Neural cell (in vitro differentiated cells): ENCODE measurements around the gene XKR3. TPM values are rescaled to one million over a fixed set of nuclear protein-coding genes. Genes with fewer than 3 reads are reported as not detected.

Experiments used
- H2AFZ ChIP-seq: fragments of 200-600, 300-800 bp; sonication (generic), shearing (Covaris generic); 2 replicates; pipeline ENCODE4 v1.6.0; 2014; ENCODE audit warnings: low read depth, mild to moderate bottlenecking, antibody characterized with exemption, low read length, moderate library complexity
- H3F3A ChIP-seq: fragments of 200-600 bp; shearing (Covaris generic); 2 replicates; pipeline ENCODE4 v1.6.1; 2016; ENCODE audit warnings: mild to moderate bottlenecking, moderate library complexity, mixed read lengths, antibody characterized with exemption, low read length; ENCODE audit not compliant: insufficient read depth, poor library complexity, severe bottlenecking
- H3K27ac ChIP-seq: fragments of 200-600, 300-800 bp; sonication (generic), shearing (Covaris generic); 2 replicates; pipeline ENCODE4 v1.5.1; 2014; ENCODE audit warnings: mild to moderate bottlenecking, low read length, moderate library complexity
- H3K27me3 ChIP-seq: fragments of 300-800, 200-600 bp; sonication (generic), shearing (Covaris generic); 2 replicates; pipeline ENCODE4 v1.6.0; 2014; ENCODE audit warnings: mild to moderate bottlenecking, low read depth, low read length, moderate library complexity; ENCODE audit not compliant: insufficient read depth
- H3K36me3 ChIP-seq: fragments of 300-800, 200-600 bp; sonication (generic), shearing (Covaris generic); 2 replicates; pipeline ENCODE4 v1.5.1; 2014; ENCODE audit warnings: mild to moderate bottlenecking, antibody characterized with exemption, low read length, moderate library complexity; ENCODE audit not compliant: insufficient read depth
- H3K4me2 ChIP-seq: fragments of 300-800, 200-600 bp; sonication (generic), shearing (Covaris generic); 2 replicates; pipeline ENCODE4 v1.6.0; 2014; ENCODE audit warnings: mild to moderate bottlenecking, low read length
- H3K4me3 ChIP-seq: fragments of 300-800, 200-600 bp; sonication (generic), shearing (Covaris generic); 2 replicates; pipeline ENCODE4 v1.5.1; 2014; ENCODE audit warnings: mild to moderate bottlenecking, low read length, moderate library complexity
- H3K79me2 ChIP-seq: fragments of 200-600 bp; shearing (Covaris generic); replicated peaks from 2 replicates; pipeline ENCODE4 v1.6.0; 2014; ENCODE audit warnings: mild to moderate bottlenecking, low read length, moderate library complexity; ENCODE audit not compliant: insufficient read depth
- H3K9ac ChIP-seq: fragments of 300-800, 200-600 bp; sonication (generic), shearing (Covaris generic); 2 replicates; pipeline ENCODE4 v1.6.1; 2016; ENCODE audit warnings: mild to moderate bottlenecking, low read length, mixed read lengths
- H3K9me2 ChIP-seq: fragments of 200-600 bp; shearing (Covaris generic); 2 replicates; pipeline ENCODE4 v1.6.1; 2016; ENCODE audit warnings: mild to moderate bottlenecking, low read length, mixed read lengths; ENCODE audit not compliant: insufficient read depth
- H3K9me3 ChIP-seq: fragments of 200-600, 300-800 bp; sonication (generic), shearing (Covaris generic); 2 replicates; pipeline ENCODE4 v1.6.1; 2016; ENCODE audit warnings: mild to moderate bottlenecking, mixed run types, low read length, moderate library complexity, mixed read lengths
- H4K20me1 ChIP-seq: fragments of 200-600 bp; shearing (Covaris generic); 2 replicates; pipeline ENCODE4 v1.6.1; 2016; ENCODE audit warnings: mild to moderate bottlenecking, mixed run types; ENCODE audit not compliant: insufficient read depth
- EP300 ChIP-seq: fragments of 450-650 bp; conservative IDR thresholded peaks from 2 replicates; pipeline ENCODE4 v1.6.1; 2014; ENCODE audit warnings: antibody characterized with exemption, mild to moderate bottlenecking, moderate library complexity; ENCODE audit not compliant: poor library complexity, severe bottlenecking
- EZH2 ChIP-seq: fragments of 200-600, 300-800 bp; shearing (Covaris generic), sonication (generic); IDR thresholded peaks from 2 replicates; pipeline ENCODE4 v1.6.1; 2014; ENCODE audit warnings: antibody characterized with exemption, low read length, borderline replicate concordance, mild to moderate bottlenecking; ENCODE audit not compliant: insufficient read depth, poor library complexity, severe bottlenecking
- MXI1 ChIP-seq: fragments of 450-650 bp; conservative IDR thresholded peaks from 2 replicates; pipeline ENCODE4 v1.6.1; 2014; ENCODE audit warnings: antibody characterized with exemption, mild to moderate bottlenecking; ENCODE audit not compliant: poor library complexity, severe bottlenecking
- POLR2AphosphoS5 ChIP-seq: IDR thresholded peaks from 2 replicates; pipeline ENCODE4 v1.6.1; 2012
- RAD21 ChIP-seq: fragments of 450-650 bp; conservative IDR thresholded peaks from 2 replicates; pipeline ENCODE4 v1.6.1; 2014; ENCODE audit warnings: antibody characterized with exemption, mild to moderate bottlenecking, moderate library complexity
- SMC3 ChIP-seq: fragments of 450-650 bp; conservative IDR thresholded peaks from 2 replicates; pipeline ENCODE4 v1.6.1; 2014; ENCODE audit warnings: antibody characterized with exemption, mild to moderate bottlenecking, moderate library complexity; ENCODE audit not compliant: poor library complexity
- TAF1 ChIP-seq: IDR thresholded peaks from 2 replicates; pipeline ENCODE4 v1.6.1; 2012; ENCODE audit warnings: low read depth
- polyA plus RNA-seq: library from polyadenylated mRNA; depleted of rRNA; stranded (reverse); fragments of >200 nt; gene quantifications from 2 replicates; pipeline ENCODE4 v1.2.3, GENCODE V29; 2014
- TF ChIP-seq, protein P1 (sequence below): IDR thresholded peaks from 2 replicates; pipeline ENCODE4 v1.6.1; 2012; ENCODE audit warnings: borderline replicate concordance
- TF ChIP-seq, protein P2 (sequence below): fragments of 450-650 bp; IDR thresholded peaks from 2 replicates; pipeline ENCODE4 v1.5.1; 2014; ENCODE audit warnings: antibody characterized with exemption, mild to moderate bottlenecking, moderate library complexity; ENCODE audit not compliant: poor library complexity, severe bottlenecking

Gene XKR3
- polyA plus RNA-seq, 1 donor from 2014 or later, result not detected

DNA sequence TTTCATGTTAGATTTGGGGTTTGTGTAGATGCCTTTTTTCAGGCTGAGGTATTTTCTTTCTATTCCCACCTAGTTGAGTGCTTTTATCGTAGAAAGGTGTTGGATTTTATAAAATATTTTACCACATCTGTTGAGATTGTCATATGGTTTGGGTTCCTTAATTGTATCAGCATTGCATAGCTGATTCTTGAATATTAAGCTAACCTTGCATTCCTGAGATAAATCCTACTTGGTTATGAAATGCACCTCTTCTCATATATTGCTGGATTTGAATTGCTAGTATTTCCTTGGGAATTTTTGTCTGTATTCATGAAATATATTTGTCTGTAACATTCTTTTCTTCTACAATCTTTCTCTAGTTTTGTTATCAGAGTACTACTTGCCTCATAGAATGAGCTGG lies 10.1 kb downstream of the XKR3 start:
- no peaks in the 10 kb centered on the region for H3K36me3 ChIP-seq
- no peak overlapping the region for H3K9ac ChIP-seq
- H3K4me2 ChIP-seq, result no peak overlapping the region
- no peaks in the 10 kb centered on the region for H4K20me1 ChIP-seq
- H3K4me3 ChIP-seq, result no peak overlapping the region
- no peak overlapping the region for H2AFZ ChIP-seq
- TF ChIP-seq, protein P1, sequence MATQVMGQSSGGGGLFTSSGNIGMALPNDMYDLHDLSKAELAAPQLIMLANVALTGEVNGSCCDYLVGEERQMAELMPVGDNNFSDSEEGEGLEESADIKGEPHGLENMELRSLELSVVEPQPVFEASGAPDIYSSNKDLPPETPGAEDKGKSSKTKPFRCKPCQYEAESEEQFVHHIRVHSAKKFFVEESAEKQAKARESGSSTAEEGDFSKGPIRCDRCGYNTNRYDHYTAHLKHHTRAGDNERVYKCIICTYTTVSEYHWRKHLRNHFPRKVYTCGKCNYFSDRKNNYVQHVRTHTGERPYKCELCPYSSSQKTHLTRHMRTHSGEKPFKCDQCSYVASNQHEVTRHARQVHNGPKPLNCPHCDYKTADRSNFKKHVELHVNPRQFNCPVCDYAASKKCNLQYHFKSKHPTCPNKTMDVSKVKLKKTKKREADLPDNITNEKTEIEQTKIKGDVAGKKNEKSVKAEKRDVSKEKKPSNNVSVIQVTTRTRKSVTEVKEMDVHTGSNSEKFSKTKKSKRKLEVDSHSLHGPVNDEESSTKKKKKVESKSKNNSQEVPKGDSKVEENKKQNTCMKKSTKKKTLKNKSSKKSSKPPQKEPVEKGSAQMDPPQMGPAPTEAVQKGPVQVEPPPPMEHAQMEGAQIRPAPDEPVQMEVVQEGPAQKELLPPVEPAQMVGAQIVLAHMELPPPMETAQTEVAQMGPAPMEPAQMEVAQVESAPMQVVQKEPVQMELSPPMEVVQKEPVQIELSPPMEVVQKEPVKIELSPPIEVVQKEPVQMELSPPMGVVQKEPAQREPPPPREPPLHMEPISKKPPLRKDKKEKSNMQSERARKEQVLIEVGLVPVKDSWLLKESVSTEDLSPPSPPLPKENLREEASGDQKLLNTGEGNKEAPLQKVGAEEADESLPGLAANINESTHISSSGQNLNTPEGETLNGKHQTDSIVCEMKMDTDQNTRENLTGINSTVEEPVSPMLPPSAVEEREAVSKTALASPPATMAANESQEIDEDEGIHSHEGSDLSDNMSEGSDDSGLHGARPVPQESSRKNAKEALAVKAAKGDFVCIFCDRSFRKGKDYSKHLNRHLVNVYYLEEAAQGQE, result no peak
- TF ChIP-seq, protein P2, sequence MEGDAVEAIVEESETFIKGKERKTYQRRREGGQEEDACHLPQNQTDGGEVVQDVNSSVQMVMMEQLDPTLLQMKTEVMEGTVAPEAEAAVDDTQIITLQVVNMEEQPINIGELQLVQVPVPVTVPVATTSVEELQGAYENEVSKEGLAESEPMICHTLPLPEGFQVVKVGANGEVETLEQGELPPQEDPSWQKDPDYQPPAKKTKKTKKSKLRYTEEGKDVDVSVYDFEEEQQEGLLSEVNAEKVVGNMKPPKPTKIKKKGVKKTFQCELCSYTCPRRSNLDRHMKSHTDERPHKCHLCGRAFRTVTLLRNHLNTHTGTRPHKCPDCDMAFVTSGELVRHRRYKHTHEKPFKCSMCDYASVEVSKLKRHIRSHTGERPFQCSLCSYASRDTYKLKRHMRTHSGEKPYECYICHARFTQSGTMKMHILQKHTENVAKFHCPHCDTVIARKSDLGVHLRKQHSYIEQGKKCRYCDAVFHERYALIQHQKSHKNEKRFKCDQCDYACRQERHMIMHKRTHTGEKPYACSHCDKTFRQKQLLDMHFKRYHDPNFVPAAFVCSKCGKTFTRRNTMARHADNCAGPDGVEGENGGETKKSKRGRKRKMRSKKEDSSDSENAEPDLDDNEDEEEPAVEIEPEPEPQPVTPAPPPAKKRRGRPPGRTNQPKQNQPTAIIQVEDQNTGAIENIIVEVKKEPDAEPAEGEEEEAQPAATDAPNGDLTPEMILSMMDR, result no peak
- TF ChIP-seq SMC3 (no peak), POLR2AphosphoS5 (no peak), TAF1 (no peak), EZH2 (no peak), EP300 (no peak)
- H3K79me2 ChIP-seq, result no peaks in the 10 kb centered on the region
- no peak overlapping the region for H3K27ac ChIP-seq
- no peaks in the 10 kb centered on the region for H3K27me3 ChIP-seq
- H3F3A ChIP-seq, result no peaks in the 10 kb centered on the region
- no peaks in the 10 kb centered on the region for H3K9me3 ChIP-seq
- H3K9me2 ChIP-seq, result no peaks in the 10 kb centered on the region

DNA sequence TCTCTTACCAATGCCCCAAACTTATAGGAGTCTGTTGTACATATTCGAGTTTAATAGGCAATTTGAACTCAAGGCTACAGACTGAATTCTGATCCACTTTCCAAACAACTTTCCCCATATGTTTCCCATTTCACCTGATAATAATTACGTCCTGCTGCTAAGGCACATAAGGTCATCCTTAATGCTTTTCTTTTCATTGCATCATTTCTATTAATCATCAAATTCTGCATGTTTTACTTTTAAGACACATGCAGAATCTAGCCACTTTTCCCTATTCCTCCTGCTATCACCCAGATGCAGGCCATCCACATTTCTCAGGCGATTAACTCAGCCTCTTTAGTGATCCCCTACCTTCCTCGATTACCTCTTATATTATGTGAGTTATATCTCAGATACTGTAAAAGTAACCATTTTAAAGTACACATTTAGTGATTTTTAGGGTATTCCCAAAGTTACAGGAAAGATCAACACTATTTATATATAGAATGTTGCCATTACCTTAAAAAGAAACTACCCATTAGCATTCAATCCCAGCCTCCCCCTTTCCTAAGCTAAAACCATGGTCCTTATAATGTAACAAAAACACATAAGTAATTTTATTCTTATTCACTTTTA lies 14.9 kb downstream of the XKR3 start:
- no peaks in the 10 kb centered on the region for H3K27me3 ChIP-seq
- H3K79me2 ChIP-seq, result no peaks in the 10 kb centered on the region
- no peak overlapping the region for H2AFZ ChIP-seq
- no peak overlapping the region for H3K9ac ChIP-seq
- H3K9me2 ChIP-seq, result no peaks in the 10 kb centered on the region
- TF ChIP-seq, protein P2, result no peak
- no peak for TF ChIP-seq POLR2AphosphoS5
- TF ChIP-seq, protein P1, result no peak
- no peak for TF ChIP-seq MXI1
- TF ChIP-seq EZH2, result no peak
- TF ChIP-seq TAF1, result no peak
- TF ChIP-seq RAD21, result no peak
- no peak for TF ChIP-seq SMC3
- no peak for TF ChIP-seq EP300
- no peak overlapping the region for H3K4me3 ChIP-seq
- no peaks in the 10 kb centered on the region for H3F3A ChIP-seq
- H3K4me2 ChIP-seq, result no peak overlapping the region
- no peaks in the 10 kb centered on the region for H3K9me3 ChIP-seq
- no peaks in the 10 kb centered on the region for H4K20me1 ChIP-seq
- no peaks in the 10 kb centered on the region for H3K36me3 ChIP-seq
- H3K27ac ChIP-seq, result no peak overlapping the region
